GM12892 (cell line): ENCODE results near the gene SPATA16.

Experiments
- POLR2A ChIP-seq: IDR thresholded peaks from 2 replicates; pipeline ENCODE4 v1.6.1; 2011; ENCODE audit warnings: low read depth, low read length, control low read depth
- TAF1 ChIP-seq: IDR thresholded peaks from 2 replicates; pipeline ENCODE4 v1.6.1; 2011; ENCODE audit warnings: low read depth, mild to moderate bottlenecking, control low read depth, low read length, borderline replicate concordance

DNA sequence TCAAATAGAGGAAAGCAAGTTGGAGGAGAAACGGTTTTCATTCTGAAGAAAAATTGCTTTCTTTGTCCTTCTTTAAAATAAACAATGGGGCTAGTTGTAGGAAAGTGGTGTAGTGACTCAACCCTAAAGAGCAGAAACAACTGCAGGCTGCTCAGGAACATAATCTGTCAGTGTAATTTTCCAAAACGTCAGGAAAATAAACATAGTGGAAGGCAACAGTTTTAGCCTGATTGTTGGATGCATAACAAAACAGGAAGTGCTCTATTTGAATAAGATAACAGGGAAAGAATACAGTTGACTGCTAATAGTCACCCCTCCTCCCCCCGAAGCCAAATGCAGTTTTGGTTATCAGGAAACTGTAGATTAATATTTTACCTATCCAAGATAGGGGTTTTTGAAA lies 222.9 kb downstream of the SPATA16 start:
- no peak for TF ChIP-seq TAF1
- TF ChIP-seq POLR2A = no peak
